Motor neuron (in vitro differentiated cells): ENCODE measurements around the gene EGF. TPM values are rescaled to one million over a fixed set of nuclear protein-coding genes. Genes with fewer than 3 reads are reported as not detected.

Experiments
- ATAC-seq, 8 experiments: fragments of 200-7000 bp; cut with Tn5 transposase; replicated peaks in 6 of 8; 2 replicates each; pipeline ENCODE4 v1.8.0; 2021; ENCODE audit warnings: mild to moderate bottlenecking in 8 of 8, moderate library complexity in 8 of 8
- H3K27ac ChIP-seq, 2 donors: fragments of 250-450 bp; sonication (Bioruptor Pico); 2 replicates each; pipeline ENCODE4 v1.9.0; 2021; ENCODE audit warnings: antibody characterized with exemption in 2 of 2, mild to moderate bottlenecking in 2 of 2, moderate library complexity in 1 of 2
- H3K4me1 ChIP-seq, 2 donors: fragments of 250-450 bp; sonication (Bioruptor Pico); replicated peaks in 1 of 2; 2 replicates each; pipeline ENCODE4 v1.6.1; 2021; ENCODE audit warnings: antibody characterized with exemption in 2 of 2, mild to moderate bottlenecking in 2 of 2, moderate library complexity in 1 of 2
- H3K4me3 ChIP-seq, 5 donors: fragments of 250-450 bp; sonication (Bioruptor Pico); 2 replicates each; pipeline ENCODE4 v1.9.0; 2021; ENCODE audit warnings: antibody characterized with exemption in 5 of 5, mild to moderate bottlenecking in 5 of 5, moderate library complexity in 4 of 5
- WGBS, 10 experiments: fragments of 450-650 bp; shearing (Covaris generic); methylation state at CpG; one replicate each; pipeline ENCODE4 v1.0.0; 2022; 5-methylcytosine and 5-hydroxymethylcytosine counted together
- in situ Hi-C, 9 experiments: fragments of 400-800 bp; cut with MboI; loops; one replicate each; pipeline ENCODE4 v1.15.0; 2021; ENCODE audit warnings: low sequenced_read_pairs in 9 of 9, low pct_unique_long_range_greater_than_20kb in 2 of 9; ENCODE audit not compliant: unreplicated experiment in 9 of 9
- total RNA-seq, 8 experiments: library from RNA; unstranded; fragments of 300-600 nt; gene quantifications; 2 replicates each; pipeline versions ENCODE4 v1.2.3 to v1.2.4, GENCODE V29; 2022

Gene EGF
- total RNA-seq, 8 experiments from 2014 or later: 2.0 to 9.3 (median 3.6) TPM

DNA sequence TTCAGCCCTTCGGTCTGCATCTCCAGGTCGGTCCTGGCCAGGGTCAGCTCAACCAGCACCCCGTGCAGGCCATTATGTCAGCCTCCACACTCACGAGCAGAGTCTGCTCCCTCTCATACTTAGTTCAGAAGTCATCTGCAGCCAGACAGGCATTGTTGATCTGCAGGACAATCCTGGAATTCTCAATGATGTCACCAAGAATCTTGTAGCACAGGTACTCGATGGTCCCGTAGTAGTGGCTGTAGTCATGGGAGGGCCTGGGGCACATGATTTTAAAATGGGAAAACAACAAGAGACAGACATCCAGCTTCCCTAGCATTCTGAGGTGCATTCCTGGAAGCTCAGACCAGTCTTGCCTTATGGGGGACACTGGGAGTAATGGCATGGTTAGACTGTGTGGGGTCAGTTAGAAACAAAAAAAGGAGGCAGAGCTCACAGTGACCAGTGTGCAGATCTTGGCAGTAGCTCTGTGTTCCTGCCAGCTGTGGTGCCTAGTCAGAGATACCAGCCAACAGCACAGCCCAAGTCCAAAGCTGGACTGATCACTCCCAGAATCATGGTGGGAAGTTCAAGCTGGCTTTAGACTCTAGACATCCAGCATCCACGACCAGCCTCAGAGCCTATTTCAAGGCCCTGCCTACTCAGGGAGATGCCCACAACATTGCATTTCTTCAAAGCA is 32.9 kb upstream of the EGF start:
- no peak overlapping the region for H3K4me3 ChIP-seq
- in situ Hi-C loops: no loop called here
- no peaks in the 10 kb centered on the region for H3K4me1 ChIP-seq
- ATAC-seq: no peak
- 40 to 92% (median 82%) methylated on average over 1 to 5 of the region's 7 CpGs; no CpG with 5 or more reads in 4 of the 10 experiments for WGBS, 10 experiments
- no peak overlapping the region for H3K27ac ChIP-seq

- Histone ChIP-seq H3K4me3 (no peak overlapping the region), H3K27ac (no peak overlapping the region), H3K4me1 (no peaks in the 10 kb centered on the region)
- in situ Hi-C loops: no loop called here
- peak in 2 of 8 experiments; percentile 40 to 52 for ATAC-seq
Measured at GRCh38 chr4:109886303-109886702, 26.4 kb upstream of the EGF start.

- no peaks in the 10 kb centered on the region for H3K4me1 ChIP-seq
- H3K4me3 ChIP-seq: no peak overlapping the region
- in situ Hi-C loops: no loop called here
- no peak overlapping the region for H3K27ac ChIP-seq
- 16 to 92% (median 68%) methylated on average over 1 to 6 of the region's 6 CpGs for whole genome bisulfite sequencing, 10 experiments
- ATAC-seq: no peak
Measured at GRCh38 chr4:109887071-109887470, 25.6 kb upstream of the EGF start.

DNA sequence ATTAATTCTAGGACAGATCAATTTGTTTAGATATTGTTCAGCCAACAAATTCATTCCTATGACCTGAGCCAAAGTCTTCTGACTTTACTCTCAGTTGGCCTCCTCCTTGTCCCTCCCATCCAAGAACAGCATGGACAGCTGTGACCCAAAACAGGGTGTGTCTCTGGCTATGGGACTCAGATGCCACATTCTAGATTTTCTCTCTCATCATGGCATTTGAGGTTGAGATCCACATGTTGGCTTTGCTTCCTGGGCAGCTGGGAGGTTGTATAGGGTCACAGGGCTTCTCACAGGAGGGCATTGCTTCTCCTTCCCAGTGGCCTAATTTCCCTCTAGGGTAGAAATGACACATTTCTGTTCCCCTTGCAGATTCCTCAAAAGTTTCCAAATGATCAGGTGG is 22.6 kb upstream of the EGF start:
- in situ Hi-C loops: no loop called here
- Histone ChIP-seq H3K4me3 (no peak overlapping the region), H3K27ac (no peak overlapping the region), H3K4me1 (no peaks in the 10 kb centered on the region)
- no peak for ATAC-seq

GRCh38 chr4:109902559-109903251 is 10.0 kb upstream of the EGF start:
- Histone ChIP-seq H3K4me3 (no peak overlapping the region), H3K27ac (no peak overlapping the region), H3K4me1 (no peaks in the 10 kb centered on the region)
- no peak for ATAC-seq
- 31 to 100% (median 87%) methylated on average over 1 to 7 of the region's 8 CpGs for WGBS, 10 experiments
- in situ Hi-C loops: no loop called here

GRCh38 chr4:109908731-109909130 is 4.0 kb upstream of the EGF start:
- ATAC-seq: no peak
- no peak overlapping the region for H3K27ac ChIP-seq
- H3K4me1 ChIP-seq: peaks cover 0 to 17% of the 10 kb centered on the region in 2 donors
- H3K4me3 ChIP-seq: no peak overlapping the region
- WGBS, 10 experiments: 0 to 100% (median 79%) methylated on average over 1 of the region's 1 CpG; no CpG with 5 or more reads in 2 of the 10 experiments
- in situ Hi-C loops: no loop called here

DNA sequence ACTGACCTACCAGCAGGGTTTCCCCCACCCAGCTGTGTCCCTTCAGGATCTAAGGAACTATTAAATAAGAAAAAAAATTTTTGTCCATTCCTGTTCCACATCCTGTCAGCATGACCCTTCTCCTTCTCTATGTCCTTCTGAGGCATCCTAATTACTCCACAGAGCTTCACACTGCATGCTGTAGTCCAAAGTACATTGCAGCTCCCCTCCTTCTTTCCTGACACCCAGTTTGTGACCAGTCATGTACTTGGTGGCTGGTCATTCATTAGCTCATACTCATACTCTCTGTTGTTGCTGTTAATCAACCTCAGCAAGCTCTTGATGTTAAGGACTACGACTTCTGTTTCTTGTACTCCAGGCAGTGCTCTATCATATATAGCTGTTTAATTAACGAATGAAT is 2.4 kb upstream of the EGF start:
- WGBS, 10 experiments: 0 to 100% (median 77%) methylated on average over 1 to 2 of the region's 2 CpGs; no CpG with 5 or more reads in 1 of the 10 experiments
- Histone ChIP-seq H3K27ac (no peak overlapping the region), H3K4me3 (no peak overlapping the region), H3K4me1 (peaks cover 0 to 32% of the 10 kb centered on the region in 2 donors)
- no peak for ATAC-seq
- in situ Hi-C loops: no loop called here

GRCh38 chr4:109913596-109914241 is 1.0 kb downstream of the EGF start:
- no peak overlapping the region for H3K4me3 ChIP-seq
- WGBS, 10 experiments: 57 to 100% (median 86%) methylated on average over 1 to 2 of the region's 2 CpGs; no CpG with 5 or more reads in 1 of the 10 experiments
- in situ Hi-C loops: no loop called here
- peaks cover 4 to 43% of the 10 kb centered on the region in 2 donors for H3K4me1 ChIP-seq
- no peak for ATAC-seq
- H3K27ac ChIP-seq: no peak overlapping the region

GRCh38 chr4:109914322-109914721 is 1.6 kb downstream of the EGF start:
- WGBS, 10 experiments: 67 to 100% (median 81%) methylated on average over 1 to 3 of the region's 3 CpGs; no CpG with 5 or more reads in 2 of the 10 experiments
- Histone ChIP-seq H3K4me1 (peaks cover 4 to 43% of the 10 kb centered on the region in 2 donors), H3K27ac (no peak overlapping the region), H3K4me3 (no peak overlapping the region)
- in situ Hi-C loops: no loop called here
- ATAC-seq: peak in 1 of 8 experiments; percentile 18

DNA sequence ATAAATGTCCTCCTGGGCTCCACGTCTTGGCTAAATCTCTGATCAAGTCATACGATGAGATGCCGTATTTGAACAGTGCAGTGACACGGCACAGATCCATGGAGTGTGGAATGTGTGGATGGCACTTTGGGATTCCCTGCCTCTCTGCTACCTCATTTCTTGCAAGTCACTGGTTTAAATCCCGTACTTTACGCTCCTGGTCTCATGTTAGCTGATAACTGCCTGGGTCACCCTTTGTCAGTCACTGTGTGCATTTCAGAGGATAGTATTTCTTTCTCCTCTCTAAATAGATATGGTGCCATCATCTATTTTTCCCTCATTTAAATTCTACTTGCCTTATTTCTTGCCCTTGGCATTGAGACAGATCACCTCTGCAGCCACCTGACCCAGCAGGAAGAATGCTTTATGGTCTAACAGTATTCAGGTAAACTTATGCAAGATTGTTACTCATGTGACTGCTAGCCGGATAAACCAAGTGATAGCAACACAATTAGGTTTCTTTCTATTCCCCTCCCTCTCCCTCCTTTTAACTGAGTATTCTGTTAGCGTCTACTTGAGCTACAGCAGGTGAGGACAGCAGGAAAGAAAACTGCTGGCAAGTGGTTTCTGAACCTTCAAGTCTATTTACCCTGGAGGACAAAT is 2.8 kb downstream of the EGF start:
- in situ Hi-C loops: no loop called here
- Histone ChIP-seq H3K27ac (no peak overlapping the region), H3K4me3 (no peak overlapping the region), H3K4me1 (peaks cover 4 to 43% of the 10 kb centered on the region in 2 donors)
- WGBS, 10 experiments: 50 to 100% (median 82%) methylated on average over 1 to 8 of the region's 8 CpGs; no CpG with 5 or more reads in 1 of the 10 experiments
- no peak for ATAC-seq

DNA sequence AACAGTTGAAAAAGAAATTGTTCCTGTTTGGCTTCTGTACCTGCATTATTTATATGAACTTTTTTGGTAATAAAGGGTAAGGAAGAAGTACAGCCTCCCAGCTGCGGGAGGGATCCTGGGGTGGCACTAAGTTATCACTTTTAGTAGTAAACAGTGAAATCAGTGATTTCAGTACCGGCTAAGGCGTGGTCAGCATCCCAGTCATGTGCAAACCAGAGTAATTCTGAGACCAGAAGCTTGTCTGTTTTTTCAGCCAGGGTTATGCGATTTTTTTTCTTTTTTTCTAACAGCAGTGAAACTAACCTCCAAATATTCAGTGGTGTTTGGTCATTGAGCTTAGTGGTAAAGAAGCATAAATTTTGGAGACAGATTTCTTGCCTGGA is 3.3 kb downstream of the EGF start:
- WGBS, 10 experiments: 24 to 93% (median 76%) methylated on average over 1 to 4 of the region's 4 CpGs; no CpG with 5 or more reads in 2 of the 10 experiments
- Histone ChIP-seq H3K27ac (no peak overlapping the region), H3K4me3 (no peak overlapping the region), H3K4me1 (peaks cover 6 to 48% of the 10 kb centered on the region in 2 donors)
- in situ Hi-C loops: no loop called here
- ATAC-seq: peak in 6 of 8 experiments; percentile 21 to 64 (median 36)

DNA sequence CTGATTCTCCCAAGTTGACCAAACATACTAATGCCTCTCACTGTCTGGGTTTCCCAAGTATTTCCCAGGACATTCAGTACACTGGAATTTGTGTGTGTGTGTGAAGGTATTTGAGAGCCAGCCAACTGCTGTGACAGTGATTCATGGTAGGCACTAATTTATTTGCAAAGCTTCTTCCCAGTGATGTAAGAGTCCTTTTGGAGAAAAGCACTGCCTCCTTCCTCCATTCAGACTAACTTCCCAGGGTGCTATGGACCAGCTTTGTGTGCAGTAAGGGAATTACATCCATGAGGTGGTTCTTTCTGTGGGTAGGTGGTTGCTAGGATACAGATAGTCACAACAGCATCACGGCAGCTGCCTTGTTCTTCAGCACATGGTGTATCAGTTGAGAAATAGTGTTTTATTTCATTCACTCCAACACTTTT is 8.7 kb downstream of the EGF start:
- ATAC-seq: peak; percentile 49 to 100 (median 99)
- in situ Hi-C loops: no loop called here
- WGBS, 10 experiments: 0% methylated on average over 1 of the region's 1 CpG; no CpG with 5 or more reads in 8 of the 10 experiments

DNA sequence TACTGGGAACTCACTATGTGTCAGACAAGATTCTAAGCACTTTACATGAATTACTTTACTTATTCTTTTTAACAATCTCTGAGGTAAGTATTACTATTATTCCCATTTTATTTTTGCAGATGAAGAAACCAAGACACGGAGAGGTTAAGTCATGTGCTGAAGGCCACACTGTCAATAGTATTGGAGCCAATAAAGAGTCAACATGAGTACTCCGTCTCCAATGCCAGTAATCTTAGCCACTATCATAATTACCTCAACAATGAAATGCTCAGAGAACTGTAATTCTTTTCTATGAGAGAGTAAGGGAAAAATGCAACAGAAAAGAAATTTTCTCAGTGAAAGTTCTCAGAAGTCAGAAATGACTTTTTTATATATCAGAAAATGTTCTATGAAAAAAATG is 12.7 kb downstream of the EGF start:
- Histone ChIP-seq H3K4me1 (peaks cover 10 to 15% of the 10 kb centered on the region in 2 donors), H3K4me3 (no peak overlapping the region), H3K27ac (no peak overlapping the region)
- 29 to 100% (median 94%) methylated on average over 1 to 2 of the region's 2 CpGs; no CpG with 5 or more reads in 1 of the 10 experiments for WGBS, 10 experiments
- no peak for ATAC-seq
- in situ Hi-C loops: no loop called here

More for the DNA sequence above, 8.7 kb downstream of the EGF start:
- Histone ChIP-seq H3K4me1 (peaks cover 14 to 17% of the 10 kb centered on the region in 2 donors), H3K27ac (no peak overlapping the region), H3K4me3 (no peak overlapping the region)
